M059J (cell line): ENCODE results near the gene GARS1. TPM values are rescaled to one million over a fixed set of nuclear protein-coding genes. Genes with fewer than 3 reads are reported as not detected.
"Not testable (repeated sequence)": the region's sequence is repeated elsewhere in the genome, so short reads cannot be mapped to it uniquely, and the experiment has no call there.

ENCODE experiments used
- DNase-seq: peaks from one replicate; pipeline ENCODE4 v3.0.0-alpha.2; 2012; ENCODE audit warnings: low read depth
- total RNA-seq: library from RNA; depleted of rRNA; stranded (reverse); fragments of >200 nt; shearing (Covaris generic); gene quantifications from 2 replicates; pipeline ENCODE4 v1.2.3, GENCODE V29; 2014

Gene GARS1
- total RNA-seq, 1 experiment from 2014 or later, result 97.2 TPM

- no peak for DNase-seq
Measured at GRCh38 chr7:30627026-30627425, 32.3 kb downstream of the GARS1 start.

- DNase-seq, result no peak
Measured at GRCh38 chr7:30630986-30631385, 36.3 kb downstream of the GARS1 start.

GRCh38 chr7:30633223-30633622 is 38.5 kb downstream of the GARS1 start:
- no peak for DNase-seq

- no peak for DNase-seq
Measured at GRCh38 chr7:30634193-30634626, 39.5 kb downstream of the GARS1 start.

- no peak for DNase-seq
Measured at GRCh38 chr7:30634634-30635201, 40.0 kb downstream of the GARS1 start.

- DNase-seq, result no peak
Measured at GRCh38 chr7:30635798-30636197, 41.1 kb downstream of the GARS1 start.

- not testable (repeated sequence) for DNase-seq
Measured at GRCh38 chr7:30642322-30642721, 47.6 kb downstream of the GARS1 start.

GRCh38 chr7:30642789-30643188 is 48.1 kb downstream of the GARS1 start:
- DNase-seq, result no peak

GRCh38 chr7:30644286-30644955 is 49.7 kb downstream of the GARS1 start:
- DNase-seq, result no peak

GRCh38 chr7:30645661-30646060 is 51.0 kb downstream of the GARS1 start:
- DNase-seq, result no peak

- no peak for DNase-seq
Measured at GRCh38 chr7:30646154-30646553, 51.5 kb downstream of the GARS1 start.

- DNase-seq, result no peak
Measured at GRCh38 chr7:30647589-30648364, 53.1 kb downstream of the GARS1 start.

GRCh38 chr7:30648744-30649540 is 54.3 kb downstream of the GARS1 start:
- no peak for DNase-seq

- DNase-seq, result no peak
Measured at GRCh38 chr7:30649717-30650420, 55.2 kb downstream of the GARS1 start.

- no peak for DNase-seq
Measured at GRCh38 chr7:30650421-30650808, 55.7 kb downstream of the GARS1 start.

- no peak for DNase-seq
Measured at GRCh38 chr7:30652132-30652531, 57.5 kb downstream of the GARS1 start.

GRCh38 chr7:30652698-30653641 is 58.3 kb downstream of the GARS1 start:
- DNase-seq, result no peak

GRCh38 chr7:30654296-30655090 is 59.8 kb downstream of the GARS1 start:
- no peak for DNase-seq
